GM19463 (cell line): ENCODE measurements around the gene DNAH11.
"Not testable (repeated sequence)": the region's sequence is repeated elsewhere in the genome, so short reads cannot be mapped to it uniquely, and the experiment has no call there.

ENCODE experiments used
- ATAC-seq: cut with Tn5 transposase; IDR thresholded peaks from one replicate; pipeline ENCODE4 v1.9.1; 2021; ENCODE audit warnings: mild to moderate bottlenecking, moderate library complexity; ENCODE audit not compliant: unreplicated experiment

The DNAH11 gene

GRCh38 chr7:21767300-21767900 is 224.6 kb downstream of the DNAH11 start:
- no peak for ATAC-seq

- ATAC-seq = no peak
Observed at GRCh38 chr7:21768279-21768678, 225.4 kb downstream of the DNAH11 start.

- no peak for ATAC-seq
Observed at GRCh38 chr7:21771266-21771665, 228.4 kb downstream of the DNAH11 start.

GRCh38 chr7:21771906-21772610 is 229.2 kb downstream of the DNAH11 start:
- no peak for ATAC-seq

GRCh38 chr7:21773326-21773725 is 230.5 kb downstream of the DNAH11 start:
- no peak for ATAC-seq

- no peak for ATAC-seq
Observed at GRCh38 chr7:21777921-21778320, 235.1 kb downstream of the DNAH11 start.

GRCh38 chr7:21778953-21779352 is 236.1 kb downstream of the DNAH11 start:
- no peak for ATAC-seq

- ATAC-seq = no peak
Observed at GRCh38 chr7:21782996-21783395, 240.2 kb downstream of the DNAH11 start.

- ATAC-seq = no peak
Observed at GRCh38 chr7:21784989-21785388, 242.2 kb downstream of the DNAH11 start.

- no peak for ATAC-seq
Observed at GRCh38 chr7:21805791-21806190, 263.0 kb downstream of the DNAH11 start.

GRCh38 chr7:21806388-21806787 is 263.5 kb downstream of the DNAH11 start:
- no peak for ATAC-seq

GRCh38 chr7:21819048-21819447 is 276.2 kb downstream of the DNAH11 start:
- no peak for ATAC-seq

- no peak for ATAC-seq
Observed at GRCh38 chr7:21828841-21829240, 286.0 kb downstream of the DNAH11 start.

GRCh38 chr7:21829731-21830130 is 286.9 kb downstream of the DNAH11 start:
- no peak for ATAC-seq

GRCh38 chr7:21844742-21845141 is 301.9 kb downstream of the DNAH11 start:
- ATAC-seq = no peak

GRCh38 chr7:21850531-21851285 is 307.9 kb downstream of the DNAH11 start:
- ATAC-seq = no peak

GRCh38 chr7:21851559-21851967 is 308.7 kb downstream of the DNAH11 start:
- ATAC-seq = no peak

GRCh38 chr7:21865631-21866204 is 322.9 kb downstream of the DNAH11 start:
- not testable (repeated sequence) for ATAC-seq

- ATAC-seq = no peak
Observed at GRCh38 chr7:21866731-21867130, 323.9 kb downstream of the DNAH11 start.

GRCh38 chr7:21867226-21867625 is 324.4 kb downstream of the DNAH11 start:
- no peak for ATAC-seq

GRCh38 chr7:21867816-21868575 is 325.2 kb downstream of the DNAH11 start:
- ATAC-seq = no peak
